Measurements from ENCODE around the gene ST3GAL2.
A peak's percentile ranks its signal among the peaks of the same experiment; 100 is the strongest.

ST3GAL2 gene

DNA sequence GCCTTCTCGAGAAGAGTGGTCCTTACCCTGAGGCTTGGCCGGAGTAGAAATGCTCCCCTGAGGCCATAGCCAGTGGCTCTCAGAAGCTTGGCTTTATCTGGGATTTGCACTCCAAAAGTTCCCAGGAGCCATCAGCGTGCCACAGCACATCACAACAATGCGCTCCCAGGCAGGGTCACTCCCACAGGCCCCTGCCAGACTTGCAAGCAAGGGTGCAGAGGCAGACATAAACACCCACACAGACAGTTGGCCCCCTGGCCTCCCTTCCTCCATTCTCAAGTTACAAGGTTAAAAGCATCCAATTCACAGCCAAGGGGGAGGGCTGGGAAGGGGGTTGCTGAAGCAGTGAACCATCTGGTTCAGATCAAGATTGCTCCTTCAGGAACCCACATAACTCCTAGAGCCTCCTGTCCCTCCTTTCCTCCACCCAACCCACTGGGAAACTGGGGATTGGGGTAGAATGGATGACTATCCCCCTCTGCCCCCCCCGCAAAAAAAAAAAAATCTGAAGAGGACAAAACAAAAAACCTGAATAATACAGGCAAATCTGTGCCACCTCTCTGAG is 1.8 kb downstream of the ST3GAL2 start:
- no peak for DNase-seq

- no peak for DNase-seq
These were observed 4.2 kb downstream of the ST3GAL2 start for GRCh38 chr16:70434484-70435260.

DNA sequence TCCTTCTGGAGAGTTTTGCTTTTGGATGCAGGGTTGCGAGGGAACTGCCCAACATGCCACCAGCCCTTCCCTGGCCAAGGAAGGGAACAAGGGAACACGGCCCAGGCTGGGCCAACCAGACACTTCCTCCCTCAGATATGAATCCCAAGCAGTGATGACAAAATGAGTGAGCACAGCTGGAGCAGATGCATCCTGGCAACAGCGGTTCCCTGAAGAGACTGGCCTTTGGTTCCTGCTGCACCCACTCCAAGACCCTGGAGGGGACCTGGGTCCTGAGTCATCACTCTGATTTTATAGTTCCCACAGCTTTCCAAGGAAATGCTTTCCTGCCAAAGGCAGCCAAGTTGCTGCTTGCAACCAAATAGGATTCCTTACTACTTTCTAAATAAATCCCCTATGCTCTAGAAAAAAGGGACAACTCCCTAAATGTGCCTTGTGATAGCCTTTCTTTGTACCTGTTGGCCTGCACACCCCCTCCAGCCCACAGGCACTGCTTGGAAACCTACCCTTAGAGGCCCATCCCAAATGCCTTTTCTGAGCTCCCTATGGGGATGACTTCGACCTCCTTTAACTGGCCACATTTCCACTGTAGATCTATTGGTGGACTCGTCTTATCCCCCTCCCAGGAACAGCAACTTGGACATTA is 5.3 kb downstream of the ST3GAL2 start:
- DNase-seq: no peak

- no peak for DNase-seq
These were observed 6.0 kb downstream of the ST3GAL2 start for GRCh38 chr16:70432723-70433457.

DNA sequence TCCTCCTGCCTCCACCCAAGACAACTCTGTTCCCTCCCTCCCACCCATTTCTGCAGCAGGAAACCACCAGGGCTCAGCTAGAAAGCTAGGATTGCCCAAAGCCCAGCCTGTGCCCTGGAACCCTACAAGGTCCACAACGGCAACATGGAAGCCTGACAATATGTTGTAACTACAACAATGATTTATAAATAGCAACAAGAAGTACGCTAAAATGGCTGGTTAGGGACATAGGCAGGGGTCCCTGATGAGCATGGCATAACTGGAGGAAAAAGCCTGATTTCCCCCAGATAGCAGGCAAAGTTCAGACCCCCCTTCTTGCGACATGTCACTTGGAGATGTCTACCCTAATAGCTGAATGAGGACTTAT is 6.6 kb downstream of the ST3GAL2 start:
- DNase-seq: no peak

- DNase-seq: peak; percentile 72
These were observed 8.0 kb downstream of the ST3GAL2 start for GRCh38 chr16:70430667-70431536.

DNA sequence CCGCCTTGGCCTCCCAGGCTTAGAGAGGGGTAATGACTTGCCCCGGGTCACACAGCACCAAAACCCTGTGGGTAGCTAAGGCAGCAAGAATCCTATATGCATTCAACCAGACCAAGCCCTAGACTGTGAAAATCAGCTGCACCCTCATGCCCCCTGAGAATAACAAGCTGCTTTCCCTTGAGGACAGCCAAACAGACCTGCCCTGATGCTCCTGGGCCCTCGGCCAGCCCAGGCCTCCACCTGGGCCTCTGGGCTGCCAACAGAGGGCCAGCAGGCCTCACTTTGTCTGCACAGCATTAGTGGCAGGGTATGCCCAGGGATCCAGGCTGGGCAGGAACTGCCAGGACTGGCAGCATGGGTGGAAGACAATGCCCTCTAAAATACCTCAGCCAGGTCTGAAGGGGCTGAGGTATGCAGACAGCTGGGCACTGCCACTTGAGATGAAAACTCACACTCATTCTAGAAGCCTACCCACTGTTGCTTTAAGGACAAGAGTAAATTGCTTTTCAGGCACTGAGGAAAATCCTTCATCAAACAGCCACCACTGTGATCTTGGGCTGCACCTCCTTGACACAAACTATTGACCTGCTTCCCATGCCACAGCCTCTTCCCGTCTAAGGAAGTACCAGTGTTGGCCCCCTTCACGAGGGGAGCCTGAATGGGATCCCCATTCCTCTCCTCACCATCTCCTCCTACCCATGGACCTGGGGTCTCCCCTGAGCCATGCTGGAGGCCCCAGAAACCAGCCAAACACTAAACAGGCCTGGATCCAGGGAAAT is 8.8 kb downstream of the ST3GAL2 start:
- no peak for DNase-seq

- peak; percentile 82 for DNase-seq
These were observed 10.5 kb downstream of the ST3GAL2 start for GRCh38 chr16:70428178-70428998.

DNA sequence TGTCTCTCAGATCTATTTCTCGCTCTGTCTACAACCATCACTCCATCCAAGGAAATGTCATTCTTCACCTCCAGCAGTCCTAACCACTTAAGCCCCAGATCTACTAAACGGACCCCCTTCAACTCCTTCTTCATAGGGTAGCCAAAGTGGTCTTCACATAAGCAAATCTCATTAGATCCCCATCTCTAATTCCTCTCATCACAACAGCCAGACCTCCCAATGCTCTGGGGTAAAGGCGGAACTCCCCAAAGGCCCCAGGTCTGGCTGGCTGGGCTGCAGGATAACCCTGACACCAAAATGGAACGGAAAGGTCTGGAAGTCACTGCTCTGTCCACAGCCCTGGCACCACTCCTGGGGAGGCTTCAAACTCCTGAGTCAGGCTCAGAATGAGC is 11.1 kb downstream of the ST3GAL2 start:
- DNase-seq: no peak

GRCh38 chr16:70422543-70422942 is 16.4 kb downstream of the ST3GAL2 start:
- no peak for DNase-seq

DNA sequence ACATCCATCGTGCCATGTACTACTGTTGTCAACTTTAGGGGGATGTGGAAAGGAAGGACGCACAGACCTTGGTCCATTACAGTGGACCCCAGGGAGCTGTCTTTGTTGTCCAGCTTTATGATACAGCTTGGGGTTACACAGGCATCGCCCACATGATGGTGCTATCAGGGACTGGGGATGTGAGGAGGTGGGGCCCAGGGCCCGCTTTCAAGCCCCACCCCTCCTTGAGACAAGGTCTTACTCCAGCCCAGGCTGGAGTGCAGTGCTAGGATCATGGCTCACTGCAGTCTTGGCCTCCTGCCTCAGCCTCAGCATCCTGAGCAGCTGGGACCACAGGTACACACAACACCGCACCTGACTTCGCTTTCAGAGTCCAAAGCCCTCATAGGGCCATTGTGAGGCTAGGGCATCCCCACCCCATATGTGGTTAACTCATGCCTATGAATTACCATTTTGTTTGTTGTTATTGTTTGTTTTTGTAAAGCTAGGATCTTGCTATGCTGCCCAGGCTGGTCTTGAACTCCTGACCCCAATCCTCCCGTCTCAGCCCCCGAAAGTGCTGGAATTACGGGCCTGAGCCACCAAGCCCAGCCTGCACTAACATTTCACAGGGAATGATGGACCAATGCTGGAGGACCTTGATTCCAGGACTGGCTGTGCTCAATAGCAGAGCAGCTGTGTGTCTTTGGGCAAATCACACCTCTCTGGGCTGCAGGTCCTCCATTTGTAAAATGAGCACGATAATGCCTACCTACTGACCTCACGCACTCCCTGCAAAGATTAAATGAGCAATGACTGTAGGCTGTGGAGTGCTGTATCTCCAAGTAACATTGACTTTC is 17.2 kb downstream of the ST3GAL2 start:
- DNase-seq: no peak

GRCh38 chr16:70421014-70421413 is 17.9 kb downstream of the ST3GAL2 start:
- no peak for DNase-seq

- no peak for DNase-seq
These were observed 19.2 kb downstream of the ST3GAL2 start for GRCh38 chr16:70419384-70420327.

- DNase-seq: no peak
These were observed 19.9 kb downstream of the ST3GAL2 start for GRCh38 chr16:70418993-70419318.

- peak; percentile 23 for DNase-seq
These were observed 20.5 kb downstream of the ST3GAL2 start for GRCh38 chr16:70418274-70418992.

DNA sequence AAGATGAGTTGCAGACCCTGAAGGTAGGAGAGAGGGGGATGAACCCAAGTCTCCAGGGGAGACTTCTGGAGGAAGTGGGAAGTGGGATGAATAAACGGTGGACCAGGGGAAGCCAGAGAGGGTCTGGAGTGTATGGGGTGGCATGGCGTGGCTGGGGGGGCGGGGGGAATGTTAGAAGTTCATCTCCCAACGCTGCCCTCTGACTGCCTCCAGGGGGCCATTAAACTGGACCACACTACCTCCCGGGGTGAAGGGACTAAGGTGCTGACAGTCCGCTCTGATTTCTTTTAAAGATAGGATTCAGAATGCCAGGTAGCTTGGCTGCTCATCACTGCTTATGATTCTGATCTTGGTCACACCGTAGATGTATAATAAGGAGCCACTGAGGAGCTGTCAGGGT is 21.2 kb downstream of the ST3GAL2 start:
- no peak for DNase-seq

DNA sequence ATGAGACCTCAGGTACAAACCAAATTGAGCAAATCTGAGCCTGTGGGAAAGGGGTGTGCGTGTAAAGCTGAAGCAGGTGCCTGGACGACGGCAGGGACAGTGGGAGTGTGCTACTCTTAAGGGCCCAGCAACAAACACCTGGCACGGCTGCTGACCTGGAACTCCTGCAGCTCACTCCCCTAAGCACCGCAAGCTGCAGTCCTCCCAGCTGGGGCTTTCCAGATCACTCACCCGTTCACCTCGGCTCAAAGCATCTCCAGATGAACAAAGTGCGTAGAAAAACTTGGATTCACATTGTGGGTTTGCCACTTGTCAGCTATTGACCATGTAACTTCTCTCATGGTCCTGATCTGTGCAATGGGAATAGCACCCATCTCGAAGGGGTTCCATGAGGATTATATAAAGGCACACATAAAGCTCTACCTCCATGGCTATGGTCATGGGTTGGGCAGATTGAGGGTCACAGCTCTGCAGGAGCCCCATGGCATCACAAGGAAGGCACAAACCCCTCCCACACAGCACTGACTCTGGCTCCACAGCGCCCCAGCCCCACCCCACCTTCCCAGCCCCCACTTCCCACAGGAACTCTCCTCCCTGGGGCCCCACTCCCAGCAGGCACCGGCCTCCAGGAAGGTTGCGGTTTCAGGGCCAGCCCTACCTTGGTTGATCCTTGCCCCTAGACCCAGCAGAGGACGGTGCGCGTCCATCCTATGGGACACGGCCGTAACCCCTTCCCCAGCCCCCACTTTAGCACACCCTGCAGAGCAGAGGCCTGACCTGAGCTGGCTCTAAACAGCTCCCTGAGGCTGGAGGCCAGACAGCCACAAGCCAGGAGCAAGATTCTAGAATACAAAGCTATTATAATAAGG is 21.9 kb downstream of the ST3GAL2 start:
- no peak for DNase-seq
